Tibial nerve (tissue), 4 donors: Measurements from ENCODE around the gene MAPKAP1.

Experiments used
- EP300 ChIP-seq, 2 donors: sonication (generic); formaldehyde crosslinking; IDR thresholded peaks; one replicate each; pipeline ENCODE4 v1.6.1; 2017; ENCODE audit warnings: antibody characterized with exemption in 2 of 2, mild to moderate bottlenecking in 1 of 2
- POLR2A ChIP-seq, 2 donors: fragments of 450-650 bp; IDR thresholded peaks; one replicate each; pipeline ENCODE4 v1.6.1; 2017; ENCODE audit warnings: antibody characterized with exemption in 2 of 2, mild to moderate bottlenecking in 2 of 2, moderate library complexity in 2 of 2
- TF ChIP-seq, protein P1 (sequence below), 5 experiments: fragments of 200-600 bp in 3 of 5; fragments of 450-650 bp in 2 of 5; sonication (generic) in 3 of 5; IDR thresholded peaks; one replicate each; pipeline ENCODE4 v1.5.1; 2016 to 2019; ENCODE audit warnings: antibody characterized with exemption in 5 of 5, mild to moderate bottlenecking in 3 of 5, moderate library complexity in 2 of 5

GRCh38 chr9:125629446-125629845, 77.6 kb downstream of the MAPKAP1 start:
- TF ChIP-seq EP300 (IDR thresholded peaks at IDR 0.05) (no peak), POLR2A (IDR thresholded peaks at IDR 0.05) (no peak)
- TF ChIP-seq, protein P1, sequence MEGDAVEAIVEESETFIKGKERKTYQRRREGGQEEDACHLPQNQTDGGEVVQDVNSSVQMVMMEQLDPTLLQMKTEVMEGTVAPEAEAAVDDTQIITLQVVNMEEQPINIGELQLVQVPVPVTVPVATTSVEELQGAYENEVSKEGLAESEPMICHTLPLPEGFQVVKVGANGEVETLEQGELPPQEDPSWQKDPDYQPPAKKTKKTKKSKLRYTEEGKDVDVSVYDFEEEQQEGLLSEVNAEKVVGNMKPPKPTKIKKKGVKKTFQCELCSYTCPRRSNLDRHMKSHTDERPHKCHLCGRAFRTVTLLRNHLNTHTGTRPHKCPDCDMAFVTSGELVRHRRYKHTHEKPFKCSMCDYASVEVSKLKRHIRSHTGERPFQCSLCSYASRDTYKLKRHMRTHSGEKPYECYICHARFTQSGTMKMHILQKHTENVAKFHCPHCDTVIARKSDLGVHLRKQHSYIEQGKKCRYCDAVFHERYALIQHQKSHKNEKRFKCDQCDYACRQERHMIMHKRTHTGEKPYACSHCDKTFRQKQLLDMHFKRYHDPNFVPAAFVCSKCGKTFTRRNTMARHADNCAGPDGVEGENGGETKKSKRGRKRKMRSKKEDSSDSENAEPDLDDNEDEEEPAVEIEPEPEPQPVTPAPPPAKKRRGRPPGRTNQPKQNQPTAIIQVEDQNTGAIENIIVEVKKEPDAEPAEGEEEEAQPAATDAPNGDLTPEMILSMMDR (IDR thresholded peaks at IDR 0.05): no peak
